Sigmoid colon (tissue), 7 donors: ENCODE results near the gene BMPER. TPM values are rescaled to one million over a fixed set of nuclear protein-coding genes. Genes with fewer than 3 reads are reported as not detected.

Experiments
- DNase-seq: peaks from one replicate; pipeline ENCODE4 v3.0.0-alpha.2; 2019
- H3K27ac ChIP-seq, 4 donors: fragments of 200-600 bp; sonication (generic); one replicate each; pipeline ENCODE4 v1.5.1; 2016 to 2019; ENCODE audit warnings: mild to moderate bottlenecking in 1 of 4
- H3K27me3 ChIP-seq, 3 donors: fragments of 200-600 bp; sonication (generic); one replicate each; pipeline ENCODE4 v1.5.1; 2019; ENCODE audit warnings: mild to moderate bottlenecking in 1 of 3
- H3K36me3 ChIP-seq, 4 donors: fragments of 200-600 bp; sonication (generic); one replicate each; pipeline ENCODE4 v1.5.1; 2016 to 2019
- H3K4me1 ChIP-seq, 4 donors: fragments of 200-600 bp; sonication (generic); one replicate each; pipeline ENCODE4 v1.5.1; 2017 to 2019
- H3K4me3 ChIP-seq, 4 donors: fragments of 200-600 bp; sonication (generic); one replicate each; pipeline ENCODE4 v1.5.1; 2017 to 2019; ENCODE audit warnings: mild to moderate bottlenecking in 2 of 4, moderate library complexity in 1 of 4
- H3K9me3 ChIP-seq, 4 donors: fragments of 200-600 bp in 3 of 4; sonication (generic) in 3 of 4; one replicate each; pipeline versions ENCODE4 v1.5.1 to v1.6.1; 2013 to 2019
- CTCF ChIP-seq, 4 experiments: fragments of 450-650 bp in 3 of 4; fragments of 200-600 bp in 1 of 4; IDR thresholded peaks; one replicate each; pipeline ENCODE4 v1.5.1; 2016 to 2019; ENCODE audit warnings: antibody characterized with exemption in 4 of 4, mild to moderate bottlenecking in 3 of 4, moderate library complexity in 2 of 4
- EP300 ChIP-seq, 4 donors: sonication (generic); formaldehyde crosslinking; IDR thresholded peaks; one replicate each; pipeline ENCODE4 v1.6.1; 2017; ENCODE audit warnings: antibody characterized with exemption in 4 of 4
- POLR2A ChIP-seq, 2 donors: fragments of 450-650 bp; IDR thresholded peaks; one replicate each; pipeline ENCODE4 v1.6.1; 2016; ENCODE audit warnings: antibody characterized with exemption in 2 of 2, mild to moderate bottlenecking in 2 of 2, moderate library complexity in 2 of 2
- POLR2AphosphoS5 ChIP-seq, 4 donors: sonication (generic); formaldehyde crosslinking; IDR thresholded peaks; one replicate each; pipeline ENCODE4 v1.6.1; 2017; ENCODE audit warnings: antibody characterized with exemption in 4 of 4
- whole genome bisulfite sequencing, 2 donors: extraction: QIAGEN DNeasy Blood & Tissue Kit; methylation state at CpG; one replicate each; pipeline ENCODE4 v1.1.7; 2013; 5-methylcytosine and 5-hydroxymethylcytosine counted together
- intact Hi-C: fragments of 100-400 bp; cut with DNase I; formaldehyde crosslinking; loops from one replicate; pipeline ENCODE4 v1.15.1; 2023
- polyA plus RNA-seq, 3 donors: library from polyadenylated mRNA; stranded (reverse); fragments of 200-250 nt; gene quantifications; one replicate each; pipeline ENCODE4 v1.2.3, GENCODE V29; 2013
- total RNA-seq, 4 donors: library from RNA; depleted of rRNA; stranded (reverse); fragments of >200 nt; gene quantifications; one replicate each; pipeline ENCODE4 v1.1.0, GENCODE V29; 2016
- donor health status: healthy with polysubstance abuse.
- donor health status: Bipolar disorder and iron deficiency.
- donor health status: healthy.

BMPER gene
- total and polyA plus RNA-seq, 7 donors, result 0.51 to 3.1 (median 1.6) TPM; not detected in 1

DNA sequence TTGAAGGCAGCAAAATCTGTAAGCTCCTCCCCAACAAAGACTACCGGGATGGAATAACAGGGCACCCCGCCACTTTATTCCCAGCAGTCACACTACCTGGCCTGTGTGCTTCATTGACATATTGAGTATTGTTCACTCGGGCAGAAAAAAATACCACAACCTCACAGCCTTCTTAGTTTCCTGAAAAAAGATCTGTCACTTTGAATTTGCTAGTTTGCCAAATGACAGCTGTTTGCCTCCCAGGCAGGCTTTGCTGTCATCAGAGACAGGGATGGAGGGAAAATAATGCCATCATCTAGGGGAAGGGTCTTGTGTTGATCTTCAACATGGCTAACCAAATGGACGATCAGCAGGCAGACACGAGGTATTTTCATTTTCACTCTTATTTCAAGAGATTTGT lies 26.9 kb downstream of the BMPER start:
- Histone ChIP-seq H3K4me3 (peak overlapping the region in 2 of 4 donors; percentile 28 to 32), H3K27me3 (no peaks in the 10 kb centered on the region), H3K9me3 (no peaks in the 10 kb centered on the region), H3K36me3 (no peaks in the 10 kb centered on the region), H3K4me1 (peaks cover 0 to 24% (median 14%) of the 10 kb centered on the region in 4 donors), H3K27ac (peak overlapping the region in 1 of 4 donors; percentile 40)
- intact Hi-C loops, result loop anchor here (2.0 to 10.0 kb wide), 3 partner anchors 27 to 747 kb away; partner anchors contain the start of gene BMPER
- no peak for TF ChIP-seq POLR2AphosphoS5 (IDR thresholded peaks at IDR 0.05)
- no peak for DNase-seq
- WGBS, 2 donors, result 70 to 71% methylated on average over 5 of the region's 5 CpGs

DNA sequence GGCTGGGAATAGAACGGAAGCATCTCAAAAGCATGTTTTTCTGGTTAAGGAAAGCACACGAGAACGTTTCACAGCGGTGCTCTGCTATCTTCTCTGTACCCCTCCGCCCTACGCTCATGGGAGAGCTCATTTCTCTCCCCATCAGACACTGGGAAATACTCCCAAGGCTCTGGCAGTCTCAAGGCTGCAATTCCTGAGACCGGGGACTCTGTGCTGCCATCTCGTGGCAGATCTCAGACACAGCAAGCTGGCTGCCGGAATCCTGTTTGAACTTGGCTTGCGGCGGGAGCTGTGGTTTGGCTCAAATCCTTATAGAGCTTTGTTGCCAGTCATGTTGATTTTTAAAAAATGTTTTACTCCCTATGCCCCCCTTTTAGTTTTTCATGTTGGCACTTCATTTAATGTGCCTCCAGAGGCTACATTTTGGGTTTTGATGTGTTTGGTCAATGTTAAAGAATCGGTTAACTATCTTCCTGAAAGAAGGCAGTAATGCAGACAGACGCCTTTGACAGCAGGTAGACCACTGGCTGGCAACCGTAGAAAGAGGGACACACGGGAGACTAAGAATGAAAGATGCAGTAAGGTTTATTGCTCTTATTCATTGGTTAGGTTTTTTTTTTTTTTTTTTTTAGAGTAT lies 27.6 kb downstream of the BMPER start:
- no peak for TF ChIP-seq POLR2A (IDR thresholded peaks at IDR 0.05)
- TF ChIP-seq EP300 (IDR thresholded peaks at IDR 0.05), result no peak
- peak; percentile 70 to 94 (median 88) for TF ChIP-seq CTCF (IDR thresholded peaks at IDR 0.05)
- peak in 2 of 4 donors; percentile 19 to 25 for TF ChIP-seq POLR2AphosphoS5 (IDR thresholded peaks at IDR 0.05)
- intact Hi-C loops, result loop anchor here (2.0 to 10.0 kb wide), 3 partner anchors 28 to 748 kb away; partner anchors contain the start of gene BMPER
- Histone ChIP-seq H3K4me1 (peaks cover 0 to 20% (median 11%) of the 10 kb centered on the region in 4 donors), H3K9me3 (no peaks in the 10 kb centered on the region), H3K27me3 (no peaks in the 10 kb centered on the region), H3K36me3 (no peaks in the 10 kb centered on the region), H3K27ac (peak overlapping the region in 1 of 4 donors; percentile 40), H3K4me3 (peak overlapping the region; percentile 3 to 32 (median 28))
- 17 to 21% methylated on average over 15 of the region's 15 CpGs for WGBS, 2 donors
- DNase-seq, result peak; percentile 91

GRCh38 chr7:33933611-33934281 lies 28.4 kb downstream of the BMPER start:
- no peaks in the 10 kb centered on the region for H3K27me3 ChIP-seq
- H3K9me3 ChIP-seq, result no peaks in the 10 kb centered on the region
- peaks cover 0 to 15% (median 6%) of the 10 kb centered on the region in 4 donors for H3K4me1 ChIP-seq
- 82 to 86% methylated on average over 4 of the region's 4 CpGs for WGBS, 2 donors
- no peaks in the 10 kb centered on the region for H3K36me3 ChIP-seq
- H3K4me3 ChIP-seq, result no peak overlapping the region
- intact Hi-C loops, result loop anchor here (2.0 to 10.0 kb wide), 4 partner anchors 29 to 749 kb away; partner anchors contain the start of gene BMPER
- no peak for TF ChIP-seq POLR2A (IDR thresholded peaks at IDR 0.05)
- no peak for TF ChIP-seq EP300 (IDR thresholded peaks at IDR 0.05)
- no peak for TF ChIP-seq POLR2AphosphoS5 (IDR thresholded peaks at IDR 0.05)
- no peak for TF ChIP-seq CTCF (IDR thresholded peaks at IDR 0.05)
- no peak overlapping the region for H3K27ac ChIP-seq
- DNase-seq, result no peak

DNA sequence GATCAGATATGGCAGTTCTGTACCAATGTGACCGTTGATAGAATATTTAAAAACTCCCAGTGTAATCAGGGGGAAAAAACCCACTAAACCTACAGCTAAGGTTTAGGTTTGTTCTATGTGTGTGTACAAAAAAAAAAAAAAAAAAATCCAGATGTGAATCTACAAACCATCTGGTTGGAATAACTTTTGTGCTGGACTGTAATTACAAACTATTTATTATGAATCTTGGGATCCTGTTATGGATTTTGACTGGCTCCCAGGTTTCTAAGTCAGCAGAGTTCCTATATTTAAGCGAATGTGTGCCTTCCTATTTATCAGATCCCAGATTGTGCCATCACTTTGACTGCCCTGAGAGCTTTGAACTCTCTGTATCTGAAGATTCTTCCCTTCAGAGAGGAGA lies 29.1 kb downstream of the BMPER start:
- Histone ChIP-seq H3K27ac (no peak overlapping the region), H3K36me3 (no peaks in the 10 kb centered on the region), H3K27me3 (no peaks in the 10 kb centered on the region), H3K9me3 (no peaks in the 10 kb centered on the region), H3K4me3 (no peak overlapping the region), H3K4me1 (peaks cover 0 to 15% (median 4%) of the 10 kb centered on the region in 4 donors)
- DNase-seq, result no peak
- WGBS, 2 donors, result 91 to 93% methylated on average over 2 of the region's 2 CpGs
- intact Hi-C loops, result loop anchor here (2.0 to 10.0 kb wide), 2 partner anchors 178 to 690 kb away; no protein-coding TSS in a partner anchor
- TF ChIP-seq POLR2AphosphoS5 (IDR thresholded peaks at IDR 0.05) (no peak), CTCF (IDR thresholded peaks at IDR 0.05) (no peak), POLR2A (IDR thresholded peaks at IDR 0.05) (no peak), EP300 (IDR thresholded peaks at IDR 0.05) (no peak)

- 86 to 88% methylated on average over 5 of the region's 5 CpGs for WGBS, 2 donors
- Histone ChIP-seq H3K27me3 (no peaks in the 10 kb centered on the region), H3K4me1 (peaks cover 0 to 15% (median 4%) of the 10 kb centered on the region in 4 donors), H3K4me3 (no peak overlapping the region), H3K36me3 (no peaks in the 10 kb centered on the region), H3K27ac (no peak overlapping the region), H3K9me3 (no peaks in the 10 kb centered on the region)
- TF ChIP-seq POLR2AphosphoS5 (IDR thresholded peaks at IDR 0.05) (no peak), CTCF (IDR thresholded peaks at IDR 0.05) (no peak), EP300 (IDR thresholded peaks at IDR 0.05) (no peak), POLR2A (IDR thresholded peaks at IDR 0.05) (no peak)
- intact Hi-C loops, result loop anchor here (10.0 kb wide), 1 partner anchor 692 kb away; no protein-coding TSS in a partner anchor
- DNase-seq, result no peak
Observed at GRCh38 chr7:33936503-33936902, 31.2 kb downstream of the BMPER start.
